HEK293 (cell line): ENCODE results near the gene CHAC1.
A peak's percentile ranks its signal among the peaks of the same experiment; 100 is the strongest.

Experiments used
- CTCF ChIA-PET: fragments of 350-600 bp; formaldehyde crosslinking; extraction: SDS; loops from one replicate; lab custom pipeline; 2021; ENCODE audit warnings: antibody characterized with exemption; lab: Yijun Ruan, JAX
- POLR2A ChIA-PET: fragments of 300-600 bp; formaldehyde crosslinking; extraction: SDS; loops from one replicate; lab custom pipeline; 2020; ENCODE audit warnings: antibody characterized with exemption, inconsistent platforms; lab: Yijun Ruan, JAX
- H3K27ac ChIP-seq: fragments of 200-500 bp; sonication (Bioruptor generic); 2 replicates; pipeline ENCODE4 v1.5.1; 2014; ENCODE audit warnings: low read depth, low read length, control low read depth, inconsistent platforms; ENCODE audit errors: extremely low read depth
- H3K36me3 ChIP-seq, 2 experiments: fragments of 200-500 bp in 1 of 2; sonication (Bioruptor generic) in 1 of 2; 1 replicate in 1 of 2; 2 replicates in 1 of 2; pipeline ENCODE4 v1.5.1; 2014 to 2017; ENCODE audit warnings: inconsistent platforms in 2 of 2, low read length in 2 of 2; ENCODE audit not compliant: control insufficient read depth in 2 of 2, insufficient read depth in 1 of 2
- H3K4me1 ChIP-seq: fragments of 200-500 bp; sonication (Bioruptor generic); 2 replicates; pipeline ENCODE4 v1.5.1; 2014; ENCODE audit warnings: mild to moderate bottlenecking, low read length, inconsistent platforms; ENCODE audit not compliant: control insufficient read depth, insufficient read depth
- H3K4me3 ChIP-seq: 2 replicates; pipeline ENCODE4 v1.5.1; 2011; ENCODE audit warnings: low read depth, mild to moderate bottlenecking, control low read depth, low read length, moderate library complexity
- H3K9me3 ChIP-seq: fragments of 200-500 bp; sonication (Bioruptor generic); 2 replicates; pipeline ENCODE4 v1.5.1; 2014; ENCODE audit warnings: low read depth, low read length, inconsistent platforms; ENCODE audit not compliant: control insufficient read depth, insufficient read depth
- BCL6B ChIP-seq: fragments of 450-650 bp; formaldehyde crosslinking; IDR thresholded peaks from 2 replicates; pipeline ENCODE4 v1.5.1; 2017; ENCODE audit warnings: missing biosample characterization, missing genetic modification characterization
- IKZF3 ChIP-seq: fragments of 450-650 bp; IDR thresholded peaks from 2 replicates; pipeline ENCODE4 v1.5.0; 2018; ENCODE audit warnings: missing biosample characterization, mild to moderate bottlenecking, missing genetic modification characterization, moderate library complexity
- ZBTB48 ChIP-seq: fragments of 450-650 bp; formaldehyde crosslinking; IDR thresholded peaks from 2 replicates; pipeline ENCODE4 v1.5.1; 2016; ENCODE audit warnings: missing biosample characterization, missing genetic modification characterization
- ZEB2 ChIP-seq: fragments of 450-650 bp; formaldehyde crosslinking; IDR thresholded peaks from 2 replicates; pipeline ENCODE4 v1.5.1; 2016; ENCODE audit warnings: missing biosample characterization, missing genetic modification characterization
- ZNF114 ChIP-seq: fragments of 450-650 bp; formaldehyde crosslinking; IDR thresholded peaks from 2 replicates; pipeline ENCODE4 v1.5.0; 2017; ENCODE audit warnings: missing biosample characterization, missing genetic modification characterization
- ZNF132 ChIP-seq: fragments of 450-650 bp; formaldehyde crosslinking; IDR thresholded peaks from 2 replicates; pipeline ENCODE4 v1.5.1; 2017; ENCODE audit warnings: missing biosample characterization, missing genetic modification characterization, borderline replicate concordance
- ZNF138 ChIP-seq: fragments of 450-650 bp; formaldehyde crosslinking; IDR thresholded peaks from 2 replicates; pipeline ENCODE4 v1.5.1; 2016; ENCODE audit warnings: missing biosample characterization, missing genetic modification characterization, borderline replicate concordance
- ZNF2 ChIP-seq: fragments of 450-650 bp; formaldehyde crosslinking; IDR thresholded peaks from 2 replicates; pipeline ENCODE4 v1.5.1; 2016; ENCODE audit warnings: missing biosample characterization, missing genetic modification characterization
- ZNF221 ChIP-seq: fragments of 450-650 bp; formaldehyde crosslinking; IDR thresholded peaks from 2 replicates; pipeline ENCODE4 v1.5.1; 2017; ENCODE audit warnings: missing biosample characterization, missing genetic modification characterization, borderline replicate concordance
- ZNF341 ChIP-seq: fragments of 450-650 bp; formaldehyde crosslinking; IDR thresholded peaks from 2 replicates; pipeline ENCODE4; 2016; ENCODE audit warnings: low read depth, missing biosample characterization, missing genetic modification characterization
- ZNF366 ChIP-seq: fragments of 450-650 bp; formaldehyde crosslinking; conservative IDR thresholded peaks from 2 replicates; pipeline ENCODE4 v1.5.1; 2016; ENCODE audit warnings: missing biosample characterization, missing genetic modification characterization
- ZNF449 ChIP-seq: fragments of 450-650 bp; formaldehyde crosslinking; IDR thresholded peaks from 2 replicates; pipeline ENCODE4 v1.5.1; 2017; ENCODE audit warnings: missing biosample characterization, mild to moderate bottlenecking, missing genetic modification characterization, moderate library complexity
- ZNF501 ChIP-seq: fragments of 450-650 bp; formaldehyde crosslinking; IDR thresholded peaks from 2 replicates; pipeline ENCODE4 v1.5.1; 2016; ENCODE audit warnings: missing biosample characterization, missing genetic modification characterization
- ZNF530 ChIP-seq: fragments of 450-650 bp; formaldehyde crosslinking; IDR thresholded peaks from 2 replicates; pipeline ENCODE4 v1.5.1; 2016; ENCODE audit warnings: low read depth, missing biosample characterization, missing genetic modification characterization
- ZNF600 ChIP-seq: fragments of 450-650 bp; formaldehyde crosslinking; IDR thresholded peaks from 2 replicates; pipeline ENCODE4 v1.5.1; 2016; ENCODE audit warnings: missing biosample characterization, missing genetic modification characterization
- ZSCAN23 ChIP-seq: fragments of 450-650 bp; formaldehyde crosslinking; IDR thresholded peaks from 2 replicates; pipeline ENCODE4 v1.5.1; 2016; ENCODE audit warnings: missing biosample characterization, missing genetic modification characterization
- ZXDB ChIP-seq: fragments of 450-650 bp; formaldehyde crosslinking; IDR thresholded peaks from 2 replicates; pipeline ENCODE4 v1.5.1; 2016; ENCODE audit warnings: missing biosample characterization, missing genetic modification characterization
- TF ChIP-seq, protein P1 (sequence below): fragments of 450-650 bp; formaldehyde crosslinking; IDR thresholded peaks from 2 replicates; pipeline ENCODE4 v1.5.1; 2016; ENCODE audit warnings: missing biosample characterization, missing genetic modification characterization, borderline replicate concordance
- TF ChIP-seq, protein P2 (sequence below): fragments of 450-650 bp; formaldehyde crosslinking; IDR thresholded peaks from 2 replicates; pipeline ENCODE4 v1.5.1; 2017; ENCODE audit warnings: missing biosample characterization, missing genetic modification characterization
- TF ChIP-seq, protein P3 (sequence below): fragments of 450-650 bp; formaldehyde crosslinking; IDR thresholded peaks from 2 replicates; pipeline ENCODE4 v1.5.1; 2016; ENCODE audit warnings: missing biosample characterization, missing genetic modification characterization
- TF ChIP-seq, protein P4 (sequence below): fragments of 450-650 bp; formaldehyde crosslinking; optimal IDR thresholded peaks from 2 replicates; pipeline ENCODE3; 2016; ENCODE audit warnings: missing biosample characterization, mild to moderate bottlenecking, missing genetic modification characterization

The CHAC1 gene

DNA sequence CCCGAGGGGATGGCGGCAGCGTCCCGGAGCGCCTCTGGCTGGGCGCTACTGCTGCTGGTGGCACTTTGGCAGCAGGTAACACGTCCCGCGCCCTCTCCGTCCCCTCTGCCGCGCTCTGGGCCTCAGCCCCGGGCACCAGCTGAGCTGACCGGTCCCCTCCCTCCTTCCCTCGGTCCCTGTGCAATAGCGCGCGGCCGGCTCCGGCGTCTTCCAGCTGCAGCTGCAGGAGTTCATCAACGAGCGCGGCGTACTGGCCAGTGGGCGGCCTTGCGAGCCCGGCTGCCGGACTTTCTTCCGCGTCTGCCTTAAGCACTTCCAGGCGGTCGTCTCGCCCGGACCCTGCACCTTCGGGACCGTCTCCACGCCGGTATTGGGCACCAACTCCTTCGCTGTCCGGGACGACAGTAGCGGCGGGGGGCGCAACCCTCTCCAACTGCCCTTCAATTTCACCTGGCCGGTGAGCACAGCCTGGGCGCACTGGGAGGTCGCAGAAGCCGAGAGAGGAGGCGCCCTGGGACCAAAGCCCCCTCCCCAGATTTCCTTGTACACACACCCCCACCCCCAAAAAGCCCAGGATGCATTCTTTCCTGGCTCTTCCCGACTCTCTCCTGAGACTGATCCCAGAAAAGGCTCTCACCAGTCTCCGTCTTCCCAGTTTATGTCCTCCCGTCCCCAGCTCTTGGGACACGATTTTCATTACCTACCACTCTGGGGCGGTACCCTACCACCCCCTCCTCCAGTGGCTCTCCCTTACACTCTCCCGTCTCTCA, 23.4 kb upstream of the CHAC1 start:
- POLR2A ChIA-PET = interaction anchor here (1.1 to 6.1 kb wide), 8 partner anchors 11 to 403 kb away, joined by 3 to 58 read pairs (median 8); partner anchors contain the start of genes CHAC1, GCHFR, NUSAP1 and OIP5
- no peaks in the 10 kb centered on the region for H3K9me3 ChIP-seq
- H3K27ac ChIP-seq = peak overlapping the region; percentile 20; the same call in 1 of the 2 replicates
- H3K36me3 ChIP-seq = peaks cover 0 to 3% of the 10 kb centered on the region in 2 experiments; a peak in 1 of 3 replicates
- CTCF ChIA-PET = interaction anchor here (0.6 to 5.0 kb wide), 12 partner anchors 11 to 89 kb away, joined by 3 to 32 read pairs (median 4); no protein-coding TSS in a partner anchor
- peak overlapping the region; percentile 49 for H3K4me3 ChIP-seq
- H3K4me1 ChIP-seq = no peaks in the 10 kb centered on the region
- TF ChIP-seq, protein P1, sequence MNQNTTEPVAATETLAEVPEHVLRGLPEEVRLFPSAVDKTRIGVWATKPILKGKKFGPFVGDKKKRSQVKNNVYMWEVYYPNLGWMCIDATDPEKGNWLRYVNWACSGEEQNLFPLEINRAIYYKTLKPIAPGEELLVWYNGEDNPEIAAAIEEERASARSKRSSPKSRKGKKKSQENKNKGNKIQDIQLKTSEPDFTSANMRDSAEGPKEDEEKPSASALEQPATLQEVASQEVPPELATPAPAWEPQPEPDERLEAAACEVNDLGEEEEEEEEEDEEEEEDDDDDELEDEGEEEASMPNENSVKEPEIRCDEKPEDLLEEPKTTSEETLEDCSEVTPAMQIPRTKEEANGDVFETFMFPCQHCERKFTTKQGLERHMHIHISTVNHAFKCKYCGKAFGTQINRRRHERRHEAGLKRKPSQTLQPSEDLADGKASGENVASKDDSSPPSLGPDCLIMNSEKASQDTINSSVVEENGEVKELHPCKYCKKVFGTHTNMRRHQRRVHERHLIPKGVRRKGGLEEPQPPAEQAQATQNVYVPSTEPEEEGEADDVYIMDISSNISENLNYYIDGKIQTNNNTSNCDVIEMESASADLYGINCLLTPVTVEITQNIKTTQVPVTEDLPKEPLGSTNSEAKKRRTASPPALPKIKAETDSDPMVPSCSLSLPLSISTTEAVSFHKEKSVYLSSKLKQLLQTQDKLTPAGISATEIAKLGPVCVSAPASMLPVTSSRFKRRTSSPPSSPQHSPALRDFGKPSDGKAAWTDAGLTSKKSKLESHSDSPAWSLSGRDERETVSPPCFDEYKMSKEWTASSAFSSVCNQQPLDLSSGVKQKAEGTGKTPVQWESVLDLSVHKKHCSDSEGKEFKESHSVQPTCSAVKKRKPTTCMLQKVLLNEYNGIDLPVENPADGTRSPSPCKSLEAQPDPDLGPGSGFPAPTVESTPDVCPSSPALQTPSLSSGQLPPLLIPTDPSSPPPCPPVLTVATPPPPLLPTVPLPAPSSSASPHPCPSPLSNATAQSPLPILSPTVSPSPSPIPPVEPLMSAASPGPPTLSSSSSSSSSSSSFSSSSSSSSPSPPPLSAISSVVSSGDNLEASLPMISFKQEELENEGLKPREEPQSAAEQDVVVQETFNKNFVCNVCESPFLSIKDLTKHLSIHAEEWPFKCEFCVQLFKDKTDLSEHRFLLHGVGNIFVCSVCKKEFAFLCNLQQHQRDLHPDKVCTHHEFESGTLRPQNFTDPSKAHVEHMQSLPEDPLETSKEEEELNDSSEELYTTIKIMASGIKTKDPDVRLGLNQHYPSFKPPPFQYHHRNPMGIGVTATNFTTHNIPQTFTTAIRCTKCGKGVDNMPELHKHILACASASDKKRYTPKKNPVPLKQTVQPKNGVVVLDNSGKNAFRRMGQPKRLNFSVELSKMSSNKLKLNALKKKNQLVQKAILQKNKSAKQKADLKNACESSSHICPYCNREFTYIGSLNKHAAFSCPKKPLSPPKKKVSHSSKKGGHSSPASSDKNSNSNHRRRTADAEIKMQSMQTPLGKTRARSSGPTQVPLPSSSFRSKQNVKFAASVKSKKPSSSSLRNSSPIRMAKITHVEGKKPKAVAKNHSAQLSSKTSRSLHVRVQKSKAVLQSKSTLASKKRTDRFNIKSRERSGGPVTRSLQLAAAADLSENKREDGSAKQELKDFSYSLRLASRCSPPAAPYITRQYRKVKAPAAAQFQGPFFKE = no peak
- TF ChIP-seq ZNF449 (tag by site-specific recombination) (peak; percentile 66), ZNF114 (tag by site-specific recombination) (no peak), ZSCAN23 (no peak), BCL6B (no peak), ZEB2 (tag by site-specific recombination) (0 out of 2 replicates have a peak, but pooled peaks have one; percentile 31), ZNF132 (no peak), ZNF138 (tag by site-specific recombination) (no peak), ZNF530 (no peak), ZNF341 (tag by site-specific recombination) (peak; percentile 93), ZNF501 (tag by site-specific recombination) (0 out of 2 replicates have a peak, but pooled peaks have one; percentile 14), ZNF2 (tag by site-specific recombination) (0 out of 2 replicates have a peak, but pooled peaks have one; percentile 2), ZBTB48 (tag by site-specific recombination) (peak; percentile 58; the same call in 1 of the 2 replicates), IKZF3 (tag by site-specific recombination) (peak; percentile 52), ZNF221 (tag by site-specific recombination) (no peak), ZNF366 (tag by site-specific recombination) (peak; percentile 55; the same call in 1 of the 2 replicates), ZXDB (tag by site-specific recombination) (0 out of 2 replicates have a peak, but pooled peaks have one; percentile 9), ZNF600 (tag by site-specific recombination) (0 out of 2 replicates have a peak, but pooled peaks have one; percentile 67)
- TF ChIP-seq, protein P2, sequence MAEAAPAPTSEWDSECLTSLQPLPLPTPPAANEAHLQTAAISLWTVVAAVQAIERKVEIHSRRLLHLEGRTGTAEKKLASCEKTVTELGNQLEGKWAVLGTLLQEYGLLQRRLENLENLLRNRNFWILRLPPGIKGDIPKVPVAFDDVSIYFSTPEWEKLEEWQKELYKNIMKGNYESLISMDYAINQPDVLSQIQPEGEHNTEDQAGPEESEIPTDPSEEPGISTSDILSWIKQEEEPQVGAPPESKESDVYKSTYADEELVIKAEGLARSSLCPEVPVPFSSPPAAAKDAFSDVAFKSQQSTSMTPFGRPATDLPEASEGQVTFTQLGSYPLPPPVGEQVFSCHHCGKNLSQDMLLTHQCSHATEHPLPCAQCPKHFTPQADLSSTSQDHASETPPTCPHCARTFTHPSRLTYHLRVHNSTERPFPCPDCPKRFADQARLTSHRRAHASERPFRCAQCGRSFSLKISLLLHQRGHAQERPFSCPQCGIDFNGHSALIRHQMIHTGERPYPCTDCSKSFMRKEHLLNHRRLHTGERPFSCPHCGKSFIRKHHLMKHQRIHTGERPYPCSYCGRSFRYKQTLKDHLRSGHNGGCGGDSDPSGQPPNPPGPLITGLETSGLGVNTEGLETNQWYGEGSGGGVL = peak; percentile 91; the same call in 1 of the 2 replicates
- TF ChIP-seq, protein P3, sequence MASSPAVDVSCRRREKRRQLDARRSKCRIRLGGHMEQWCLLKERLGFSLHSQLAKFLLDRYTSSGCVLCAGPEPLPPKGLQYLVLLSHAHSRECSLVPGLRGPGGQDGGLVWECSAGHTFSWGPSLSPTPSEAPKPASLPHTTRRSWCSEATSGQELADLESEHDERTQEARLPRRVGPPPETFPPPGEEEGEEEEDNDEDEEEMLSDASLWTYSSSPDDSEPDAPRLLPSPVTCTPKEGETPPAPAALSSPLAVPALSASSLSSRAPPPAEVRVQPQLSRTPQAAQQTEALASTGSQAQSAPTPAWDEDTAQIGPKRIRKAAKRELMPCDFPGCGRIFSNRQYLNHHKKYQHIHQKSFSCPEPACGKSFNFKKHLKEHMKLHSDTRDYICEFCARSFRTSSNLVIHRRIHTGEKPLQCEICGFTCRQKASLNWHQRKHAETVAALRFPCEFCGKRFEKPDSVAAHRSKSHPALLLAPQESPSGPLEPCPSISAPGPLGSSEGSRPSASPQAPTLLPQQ = 0 out of 2 replicates have a peak, but pooled peaks have one; percentile 14
- TF ChIP-seq, protein P4, sequence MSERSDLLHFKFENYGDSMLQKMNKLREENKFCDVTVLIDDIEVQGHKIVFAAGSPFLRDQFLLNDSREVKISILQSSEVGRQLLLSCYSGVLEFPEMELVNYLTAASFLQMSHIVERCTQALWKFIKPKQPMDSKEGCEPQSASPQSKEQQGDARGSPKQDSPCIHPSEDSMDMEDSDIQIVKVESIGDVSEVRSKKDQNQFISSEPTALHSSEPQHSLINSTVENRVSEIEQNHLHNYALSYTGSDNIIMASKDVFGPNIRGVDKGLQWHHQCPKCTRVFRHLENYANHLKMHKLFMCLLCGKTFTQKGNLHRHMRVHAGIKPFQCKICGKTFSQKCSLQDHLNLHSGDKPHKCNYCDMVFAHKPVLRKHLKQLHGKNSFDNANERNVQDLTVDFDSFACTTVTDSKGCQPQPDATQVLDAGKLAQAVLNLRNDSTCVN (tag by site-specific recombination) = peak; percentile 73
